Right lung (tissue), 5 donors: ENCODE data around the gene CMTM3. TPM values are rescaled to one million over a fixed set of nuclear protein-coding genes. Genes with fewer than 3 reads are reported as not detected.
"Not testable (repeated sequence)": the region's sequence is repeated elsewhere in the genome, so short reads cannot be mapped to it uniquely, and the experiment has no call there.

ENCODE experiments used
- DNase-seq, 2 donors: peaks; one replicate each; pipeline ENCODE4 v3.0.0-alpha.2; 2013
- polyA plus RNA-seq, 5 donors: library from polyadenylated mRNA; unstranded; fragments of 120-200 nt; gene quantifications; one replicate each; pipeline versions ENCODE4 v1.2.1 to v1.2.3, GENCODE V29; 2013; ENCODE audit warnings: inconsistent platforms in 1 of 5, low replicate concordance in 1 of 5; ENCODE audit not compliant: insufficient read length in 5 of 5, insufficient read depth in 1 of 5

Gene CMTM3
- polyA plus RNA-seq, 5 donors, result 78.5 to 103 (median 86.1) TPM

DNA sequence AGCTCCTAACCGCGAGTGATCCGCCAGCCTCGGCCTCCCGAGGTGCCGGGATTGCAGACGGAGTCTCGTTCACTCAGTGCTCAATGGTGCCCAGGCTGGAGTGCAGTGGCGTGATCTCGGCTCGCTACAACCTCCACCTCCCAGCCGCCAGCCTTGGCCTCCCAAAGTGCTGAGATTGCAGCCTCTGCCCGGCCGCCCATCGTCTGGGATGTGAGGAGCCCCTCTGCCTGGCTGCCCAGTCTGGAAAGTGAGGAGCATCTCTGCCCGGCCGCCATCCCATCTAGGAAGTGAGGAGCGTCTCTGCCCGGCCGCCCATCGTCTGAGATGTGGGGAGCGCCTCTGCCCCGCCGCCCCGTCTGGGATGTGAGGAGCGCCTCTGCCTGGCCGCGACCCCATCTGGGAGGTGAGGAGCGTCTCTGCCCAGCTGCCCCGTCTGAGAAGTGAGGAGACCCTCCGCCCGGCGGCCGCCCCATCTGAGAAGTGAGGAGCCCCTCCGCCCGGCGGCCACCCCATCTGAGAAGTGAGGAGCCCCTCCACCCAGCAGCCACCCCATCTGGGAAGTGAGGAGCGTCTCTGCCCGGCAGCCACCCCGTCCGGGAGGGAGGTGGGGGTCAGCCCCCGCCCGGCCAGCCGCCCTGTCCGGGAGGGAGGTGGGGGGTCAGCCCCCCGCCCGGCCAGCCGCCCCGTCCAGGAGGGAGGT, 26.2 kb downstream of the CMTM3 start:
- not testable (repeated sequence) for DNase-seq

DNA sequence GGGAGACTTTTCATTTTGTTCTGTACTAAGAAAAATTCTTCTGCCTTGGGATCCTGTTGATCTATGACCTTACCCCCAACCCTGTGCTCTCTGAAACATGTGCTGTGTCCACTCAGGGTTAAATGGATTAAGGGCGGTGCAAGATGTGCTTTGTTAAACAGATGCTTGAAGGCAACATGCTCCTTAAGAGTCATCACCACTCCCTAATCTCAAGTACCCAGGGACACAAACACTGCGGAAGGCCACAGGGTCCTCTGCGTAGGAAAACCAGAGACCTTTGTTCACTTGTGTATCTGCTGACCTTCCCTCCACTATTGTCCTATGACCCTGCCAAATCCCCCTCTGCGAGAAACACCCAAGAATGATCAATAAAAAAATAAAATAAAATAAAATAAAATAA, 27.1 kb downstream of the CMTM3 start:
- DNase-seq, result not testable (repeated sequence)

DNA sequence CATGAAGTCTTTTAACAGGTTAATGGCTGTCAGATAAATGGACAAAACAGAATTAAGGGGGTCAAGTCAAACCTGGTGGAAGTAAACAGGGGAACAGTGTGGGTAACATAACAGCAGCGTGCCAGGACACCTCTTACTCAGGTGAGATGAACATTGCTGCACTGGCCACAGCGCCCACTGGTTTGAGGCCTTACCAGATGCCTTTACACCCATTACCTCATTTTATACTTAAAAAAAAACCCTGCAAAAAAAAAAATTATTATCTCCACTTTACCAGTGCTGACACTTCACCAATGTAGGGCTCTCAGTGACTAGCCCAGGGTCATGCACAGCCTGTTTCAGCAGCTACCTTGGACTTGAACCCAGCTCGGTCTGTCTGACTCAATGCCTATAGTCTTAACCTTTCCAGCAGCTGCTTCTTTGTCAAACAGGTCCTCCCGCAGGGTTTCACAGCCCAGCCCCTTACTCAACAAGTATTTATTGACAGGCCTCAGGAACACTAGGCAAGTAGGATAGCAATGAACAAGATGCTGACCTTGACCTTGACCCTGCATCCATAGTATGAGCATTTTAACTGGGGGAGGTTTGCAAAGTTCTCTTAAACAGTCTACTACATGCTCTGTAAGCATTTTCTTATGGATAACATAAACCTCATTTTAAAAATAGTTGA, 30.2 kb downstream of the CMTM3 start:
- DNase-seq, result no peak

DNA sequence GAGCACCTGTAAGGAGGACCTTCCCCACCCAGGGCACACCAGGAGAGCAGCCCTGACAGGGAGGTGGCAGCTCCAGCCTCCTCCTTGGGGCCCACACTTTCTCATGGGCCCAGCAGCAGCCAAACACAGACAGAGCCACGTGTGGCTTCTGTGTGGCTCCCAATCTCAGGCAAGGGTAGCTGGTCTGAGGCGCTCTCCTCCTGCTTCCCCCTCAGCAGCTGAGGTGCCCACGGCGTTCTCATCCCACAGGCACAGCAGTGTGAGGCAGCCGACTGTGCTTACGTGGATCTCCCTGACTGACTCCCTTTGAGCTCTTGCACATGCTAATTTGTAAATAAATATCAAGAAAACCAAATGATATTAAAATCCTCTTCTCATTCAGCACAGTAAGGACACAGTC, 30.9 kb downstream of the CMTM3 start:
- DNase-seq, result no peak

DNA sequence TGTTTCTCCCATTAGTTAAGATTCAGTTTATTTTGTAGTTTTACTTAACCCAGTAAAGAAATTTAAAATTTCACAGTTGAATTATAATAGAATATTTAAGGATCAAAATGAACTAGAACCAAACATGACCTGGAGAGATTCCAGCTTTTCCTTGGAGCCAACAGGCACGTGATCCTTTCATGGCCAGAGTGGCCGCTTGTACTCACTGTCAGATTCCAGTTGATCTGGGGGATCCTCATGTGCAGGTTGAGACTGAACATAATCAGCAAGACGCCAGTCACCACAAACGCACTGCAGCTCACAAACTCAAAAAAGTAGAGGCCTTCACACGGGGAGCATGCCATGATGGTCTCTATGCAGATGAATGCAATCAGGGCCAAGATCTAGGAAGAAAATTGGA, 31.7 kb downstream of the CMTM3 start:
- DNase-seq, result no peak

DNA sequence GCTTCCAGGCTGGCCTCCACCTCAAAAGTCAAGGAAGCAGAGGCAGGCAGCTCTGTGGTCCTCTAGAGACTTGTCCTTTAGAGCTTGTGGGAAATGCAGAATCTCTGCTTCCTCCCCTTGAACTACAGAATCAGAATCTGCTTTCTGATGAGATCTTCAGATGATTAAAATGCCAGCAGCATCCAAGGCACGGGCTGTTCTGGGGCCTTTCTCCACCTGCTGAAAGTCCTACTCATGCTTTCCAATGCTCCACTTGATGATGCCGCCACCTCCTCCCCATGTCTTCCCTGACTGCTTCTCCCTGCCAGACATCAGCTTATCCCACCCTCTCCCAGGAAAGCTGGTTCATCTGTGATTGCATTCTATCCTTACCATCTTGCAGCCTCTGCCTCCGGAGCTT, 33.3 kb downstream of the CMTM3 start:
- DNase-seq, result no peak

DNA sequence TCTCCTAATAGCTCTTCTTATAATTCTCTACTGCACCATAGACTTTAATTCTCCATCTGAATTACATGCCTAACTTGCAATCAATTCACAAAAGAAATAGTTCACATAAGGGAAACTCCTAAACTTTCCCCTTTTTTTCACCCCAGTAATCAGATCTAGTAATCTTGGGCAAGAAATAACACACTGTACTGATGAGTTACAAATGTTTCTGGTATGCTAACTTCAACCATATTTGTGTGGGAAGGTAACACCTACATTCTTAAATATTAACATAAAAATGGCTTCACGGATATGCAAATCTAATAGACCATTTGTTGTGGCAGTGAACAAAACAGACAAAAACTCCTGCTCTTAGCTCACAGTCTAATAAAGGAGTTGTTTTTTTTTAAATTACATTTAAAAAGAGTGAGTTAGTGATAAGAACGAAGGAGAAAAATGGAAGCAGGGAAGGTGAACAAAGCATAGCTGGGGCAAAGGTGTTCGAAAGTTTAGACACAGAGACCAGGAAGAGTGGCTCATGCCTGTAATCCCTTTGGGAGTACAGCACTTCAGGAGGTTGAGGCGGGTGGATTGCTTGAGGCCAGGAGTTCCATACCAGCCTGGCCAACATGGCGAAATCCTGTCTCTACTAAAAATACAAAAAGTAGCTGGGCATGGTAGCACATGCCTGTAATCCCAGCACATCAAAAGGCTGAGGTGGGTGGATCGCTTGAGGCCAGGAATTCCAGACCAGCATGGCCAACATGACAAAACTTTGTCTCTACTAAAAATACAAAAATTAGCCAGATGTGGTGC, 34.8 kb downstream of the CMTM3 start:
- no peak for DNase-seq

DNA sequence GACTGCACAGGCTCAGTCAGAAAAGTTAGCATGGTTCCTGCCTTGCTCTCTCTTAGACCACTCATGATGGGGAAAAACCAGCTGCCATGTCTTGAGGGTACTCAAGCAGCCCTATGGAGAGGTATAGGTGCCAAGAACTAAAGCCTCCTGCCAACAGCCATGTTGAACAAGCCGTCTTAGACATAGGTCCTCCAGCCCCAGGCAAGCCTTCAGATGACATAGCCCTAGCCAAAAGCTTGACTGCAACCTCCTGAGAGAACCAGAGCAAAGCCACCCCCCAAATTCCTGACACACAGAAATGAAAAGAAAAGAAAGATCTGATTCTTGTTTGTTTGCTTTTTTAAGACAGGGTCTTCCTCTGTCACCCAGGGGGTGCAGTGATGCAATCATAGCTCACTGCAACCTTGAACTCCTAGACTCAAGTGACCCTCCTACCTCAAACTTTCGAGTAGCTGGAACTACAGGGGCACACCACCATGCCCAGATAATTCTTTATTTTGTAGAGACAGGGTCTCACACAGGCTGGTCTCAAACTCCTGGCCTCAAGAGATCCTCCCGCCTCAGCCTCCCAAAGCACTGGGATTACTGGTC, 36.3 kb downstream of the CMTM3 start:
- DNase-seq, result no peak

DNA sequence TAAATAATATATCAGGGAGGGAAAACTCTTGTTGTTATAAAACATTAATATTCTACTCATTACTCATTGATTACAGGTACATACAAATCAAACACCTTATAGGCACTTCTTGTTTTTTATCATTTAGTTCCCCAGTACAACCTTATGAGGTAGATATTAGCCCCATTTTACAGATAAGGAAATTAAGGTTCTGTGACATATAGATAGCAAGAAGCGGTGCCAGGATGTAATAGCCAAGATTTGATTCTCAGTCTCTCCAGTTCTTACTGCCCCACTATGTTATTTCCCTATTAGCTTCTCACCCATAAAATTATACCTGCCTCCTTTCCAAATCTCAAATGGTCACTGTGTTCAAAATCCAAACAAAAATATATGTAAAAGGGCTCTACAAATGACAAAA, 36.9 kb downstream of the CMTM3 start:
- DNase-seq, result no peak

DNA sequence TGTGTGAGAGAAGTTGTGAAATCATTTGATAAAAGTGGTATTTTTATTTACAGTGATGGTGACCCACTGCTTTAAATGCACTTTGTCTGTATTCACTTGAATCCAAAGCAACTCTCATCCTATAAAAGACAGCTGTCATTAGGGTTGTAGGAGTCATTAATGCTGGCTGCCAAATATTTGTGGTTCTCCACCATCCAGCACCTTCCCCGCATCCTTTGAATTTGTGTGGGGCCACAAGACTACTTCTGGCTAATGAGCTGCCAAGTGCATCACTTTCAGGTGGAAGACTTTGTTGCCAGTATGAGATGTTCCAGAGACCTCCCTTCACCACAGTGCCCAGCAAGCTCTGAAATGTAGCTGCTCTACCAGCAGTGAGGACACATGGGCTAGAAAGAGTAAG, 43.4 kb downstream of the CMTM3 start:
- no peak for DNase-seq

DNA sequence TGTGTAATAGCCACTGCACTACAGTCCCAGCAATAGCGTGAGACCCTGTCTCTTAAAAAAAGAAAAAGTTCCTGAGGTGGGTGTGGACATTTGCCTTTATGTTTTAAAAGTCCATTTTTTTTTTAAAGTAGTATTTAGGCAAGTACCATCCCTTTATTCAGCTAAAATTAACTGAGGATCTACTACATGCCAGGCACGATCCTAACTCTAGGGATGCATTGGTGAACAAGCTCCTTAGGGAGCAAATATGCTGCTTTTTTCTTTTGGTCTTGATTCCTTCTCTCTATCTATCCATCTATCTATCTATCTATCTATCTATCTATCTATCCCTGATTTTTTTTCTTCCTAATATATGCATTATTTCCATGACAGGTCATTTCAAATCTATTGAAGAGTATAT, 44.7 kb downstream of the CMTM3 start:
- DNase-seq, result no peak

DNA sequence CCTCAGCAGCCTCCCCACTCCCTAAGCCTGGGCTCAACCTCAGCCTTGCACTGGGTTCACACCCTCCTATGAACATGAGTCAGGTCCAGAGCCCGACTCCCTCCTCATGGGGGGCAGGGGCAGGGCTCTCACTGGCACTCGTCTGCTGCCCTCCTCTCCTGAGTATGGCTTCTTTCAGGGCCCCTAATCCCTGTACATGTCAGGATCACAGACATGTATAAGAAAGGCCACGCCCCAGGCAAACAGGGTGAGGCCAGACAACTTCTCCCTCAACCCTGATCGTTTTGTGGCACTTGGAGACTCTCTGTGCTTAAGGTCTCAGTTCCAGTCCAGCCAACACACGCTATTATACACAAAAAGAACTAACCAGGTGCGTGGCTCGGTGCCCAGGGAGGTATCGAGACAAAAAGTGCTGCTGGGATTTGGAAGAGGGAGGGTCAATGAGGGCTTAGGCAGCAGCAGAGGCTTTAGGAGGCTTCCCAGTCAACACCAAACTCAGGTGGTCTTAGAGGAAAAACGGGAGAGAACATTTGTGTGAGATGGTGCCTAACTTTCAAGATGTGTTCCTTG, 45.2 kb downstream of the CMTM3 start:
- DNase-seq, result no peak

DNA sequence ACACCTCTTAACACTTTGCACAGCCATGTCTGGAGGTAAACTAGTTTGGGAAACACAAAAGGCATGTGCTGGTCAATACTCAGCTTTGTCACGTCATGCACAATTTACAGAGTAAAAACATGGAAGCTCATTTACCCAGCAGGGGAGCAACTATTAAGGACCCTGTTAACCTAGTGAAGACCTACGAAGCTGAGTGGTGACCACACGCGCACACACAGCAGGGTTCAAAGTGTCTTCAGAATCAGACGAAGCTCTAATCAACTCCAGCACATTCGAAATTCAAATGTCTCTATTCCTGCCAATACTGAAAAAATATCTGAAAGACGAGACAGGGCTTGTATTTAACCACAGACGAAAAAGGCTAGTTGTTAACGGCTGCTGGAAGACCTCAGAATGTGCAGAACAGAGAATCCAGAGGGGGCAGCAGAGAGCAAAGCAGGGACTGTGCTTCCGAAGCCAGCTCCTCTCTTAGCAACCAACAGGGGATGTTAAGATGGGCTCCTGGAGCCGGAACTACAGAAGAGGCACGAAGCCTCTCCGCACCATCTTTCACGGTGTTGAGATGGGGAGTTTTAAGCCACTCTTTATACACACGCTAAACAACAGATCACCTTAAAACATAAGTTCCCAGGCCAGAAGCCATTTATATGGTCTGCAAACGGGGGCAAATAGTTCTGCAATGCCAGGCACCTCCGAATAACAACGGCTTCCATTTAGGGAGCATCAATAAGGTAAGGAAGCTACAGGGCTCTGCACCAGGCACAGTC, 46.4 kb downstream of the CMTM3 start:
- DNase-seq, result peak; percentile 70 to 85

DNA sequence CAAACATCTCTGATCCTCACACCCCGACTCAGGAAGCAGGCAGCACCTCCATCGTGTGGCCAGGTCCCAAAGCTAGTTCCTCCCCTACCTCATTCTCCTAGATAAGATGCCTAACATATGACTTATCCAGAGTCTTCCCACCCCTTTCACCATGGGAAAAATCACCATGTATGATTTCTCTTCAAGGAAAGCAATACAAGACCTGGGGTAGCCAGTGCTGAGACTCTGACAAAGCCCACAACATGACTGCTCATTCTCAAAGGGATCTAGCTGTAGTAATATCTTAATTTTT, 46.9 kb downstream of the CMTM3 start:
- no peak for DNase-seq

DNA sequence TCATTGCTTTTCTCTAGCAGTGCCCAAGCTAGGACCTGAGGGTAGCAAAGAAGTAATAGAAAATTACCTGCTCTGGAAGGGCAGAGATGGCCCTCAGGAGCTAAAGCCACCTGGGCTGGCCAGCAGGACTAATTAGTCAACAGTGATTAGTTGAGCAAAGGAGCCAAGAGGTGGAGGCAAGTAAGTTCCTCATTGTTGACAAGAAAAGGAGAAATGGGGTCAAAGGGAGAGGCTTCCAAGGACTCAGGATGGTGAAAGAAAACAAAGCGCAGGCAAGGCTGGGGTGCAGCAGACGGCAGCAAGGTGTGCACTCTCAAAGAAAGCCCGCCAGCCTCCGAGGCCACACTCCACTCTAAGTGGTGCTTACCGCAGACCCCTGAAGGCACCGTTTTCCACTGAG, 47.5 kb downstream of the CMTM3 start:
- no peak for DNase-seq

DNA sequence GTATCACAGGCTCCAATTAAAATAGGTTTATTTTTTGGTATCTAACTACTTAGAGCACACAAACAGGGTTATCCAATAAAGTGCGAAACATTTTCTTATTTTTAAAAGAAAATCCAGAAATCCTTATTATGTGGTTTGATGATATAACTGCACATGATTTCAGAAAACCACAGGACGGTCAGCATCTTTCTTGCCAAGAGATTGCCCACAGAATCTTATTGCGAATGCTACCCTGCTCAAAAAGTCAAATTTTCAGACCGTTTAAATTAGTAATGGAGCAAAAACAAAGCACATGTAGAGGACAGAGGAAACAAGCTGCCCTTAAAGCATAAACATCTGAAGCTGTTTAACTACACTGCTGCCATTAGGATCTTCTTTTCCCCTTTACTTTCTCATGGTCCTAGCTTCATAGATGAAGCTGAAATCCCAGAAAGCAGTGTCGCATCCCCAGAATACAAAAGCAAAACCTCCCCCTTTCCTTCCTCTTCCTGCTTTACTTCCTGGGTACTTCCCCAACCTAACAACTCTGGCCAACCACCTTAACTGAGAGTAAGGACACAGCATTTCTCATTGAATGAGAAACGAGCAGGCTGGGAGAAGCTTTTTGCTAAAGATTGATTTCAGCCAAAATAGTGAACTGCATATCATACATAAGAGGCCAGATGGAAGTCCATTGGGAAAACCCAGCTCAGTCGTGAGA, 48.3 kb downstream of the CMTM3 start:
- DNase-seq, result no peak

DNA sequence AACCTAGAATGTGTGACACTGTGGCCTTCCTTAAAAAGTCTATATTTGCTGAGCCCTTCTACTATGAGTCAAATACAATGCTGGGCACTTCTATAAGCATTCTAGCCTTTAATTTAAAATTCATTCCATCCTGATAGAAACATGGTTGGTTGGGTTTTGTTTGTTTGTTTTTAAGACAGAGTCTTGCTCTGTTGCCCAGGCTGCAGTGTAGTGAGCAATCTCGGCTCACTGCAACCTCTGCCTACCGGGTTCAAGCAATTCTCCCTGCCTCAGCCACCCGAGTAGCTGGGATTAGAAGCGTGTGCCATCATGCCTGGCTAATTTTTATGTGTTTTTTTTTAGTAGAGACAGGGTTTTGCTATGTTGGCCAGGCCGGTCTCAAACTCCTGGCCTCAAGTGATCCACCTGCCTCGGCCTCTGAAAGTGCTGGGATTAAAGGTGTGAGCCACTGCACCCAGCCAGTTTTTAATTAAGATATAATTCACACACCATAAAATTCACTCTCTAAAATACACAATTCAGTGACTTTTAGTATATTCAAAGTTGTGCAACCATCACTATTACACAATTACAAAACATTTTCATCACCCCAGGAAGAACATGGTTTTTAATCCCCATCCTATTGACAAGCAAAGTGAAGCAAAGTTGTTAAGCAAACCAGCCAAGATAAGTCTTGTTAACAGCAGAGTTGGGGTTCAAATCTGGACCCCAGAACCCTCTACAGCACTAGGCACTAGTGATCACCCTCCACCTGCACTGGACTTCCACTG, 49.3 kb downstream of the CMTM3 start:
- DNase-seq, result no peak

DNA sequence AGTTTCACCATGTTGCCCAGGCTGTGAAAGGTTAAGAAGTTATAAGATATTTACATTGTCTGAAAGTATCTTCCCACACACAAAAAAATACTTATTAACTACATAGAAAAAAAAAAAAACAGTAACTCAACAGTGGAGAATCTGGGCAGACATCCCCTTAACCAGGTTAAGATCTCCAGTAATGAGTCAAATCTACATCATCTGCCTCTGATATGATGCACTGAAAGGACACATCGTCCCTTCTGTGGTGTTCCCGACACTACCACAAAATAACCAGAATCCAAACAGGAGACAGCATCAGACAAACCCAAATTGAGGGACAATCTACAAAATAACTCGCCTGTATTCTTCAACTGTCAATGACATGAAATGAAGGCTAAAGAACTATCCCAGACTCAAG, 52.0 kb downstream of the CMTM3 start:
- DNase-seq, result no peak

DNA sequence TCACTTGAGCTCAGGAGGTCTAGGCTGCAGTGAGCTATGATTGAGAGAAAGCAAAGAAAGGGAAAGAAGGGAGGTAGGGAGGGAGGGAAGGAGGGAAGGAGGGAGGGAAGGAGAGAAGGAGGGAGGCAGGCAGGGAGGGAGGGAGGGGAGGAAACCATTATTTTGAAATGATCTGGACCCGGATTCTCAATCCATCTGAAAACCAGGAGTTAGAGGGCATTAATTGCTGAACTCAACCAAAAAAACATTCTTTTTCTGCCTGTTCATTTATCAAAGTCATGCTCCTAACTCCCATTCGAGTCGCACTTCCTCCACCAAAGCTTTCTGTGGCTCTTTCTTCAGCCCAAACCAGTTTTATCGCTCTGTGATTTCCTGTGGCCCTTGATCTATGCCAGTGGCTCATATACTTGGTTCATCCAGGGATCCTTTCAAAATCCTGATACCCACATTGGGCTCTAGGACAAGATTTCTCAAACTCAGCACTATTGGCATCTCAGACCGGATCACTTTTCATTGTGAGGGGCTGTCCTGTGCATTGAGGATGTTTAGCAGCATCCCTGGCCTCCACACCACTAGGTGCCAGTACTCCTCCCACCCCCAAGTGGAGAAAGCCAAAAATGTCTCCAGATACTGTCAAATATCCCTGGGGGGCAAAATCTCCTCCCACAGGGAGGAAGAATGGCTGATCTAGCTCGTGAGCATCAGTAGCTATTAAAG, 53.8 kb downstream of the CMTM3 start:
- DNase-seq, result no peak

DNA sequence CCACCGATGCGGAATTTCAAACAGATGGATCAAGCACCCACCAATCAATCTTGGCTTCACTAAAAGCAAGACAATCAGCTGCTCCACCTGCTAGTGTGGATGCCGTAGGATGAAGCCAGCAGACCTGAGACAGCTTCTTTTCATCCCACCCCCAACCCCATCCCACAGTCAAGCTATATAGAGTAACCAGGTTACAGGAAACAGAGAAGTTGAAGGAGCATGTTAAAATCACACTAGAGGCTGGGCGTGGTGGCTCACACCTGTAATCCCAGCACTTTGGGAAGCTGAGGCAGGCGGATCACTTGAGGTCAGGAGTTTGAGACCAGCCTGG, 54.3 kb downstream of the CMTM3 start:
- DNase-seq, result no peak
